ENCODE results near the gene IGFLR1.

DNA sequence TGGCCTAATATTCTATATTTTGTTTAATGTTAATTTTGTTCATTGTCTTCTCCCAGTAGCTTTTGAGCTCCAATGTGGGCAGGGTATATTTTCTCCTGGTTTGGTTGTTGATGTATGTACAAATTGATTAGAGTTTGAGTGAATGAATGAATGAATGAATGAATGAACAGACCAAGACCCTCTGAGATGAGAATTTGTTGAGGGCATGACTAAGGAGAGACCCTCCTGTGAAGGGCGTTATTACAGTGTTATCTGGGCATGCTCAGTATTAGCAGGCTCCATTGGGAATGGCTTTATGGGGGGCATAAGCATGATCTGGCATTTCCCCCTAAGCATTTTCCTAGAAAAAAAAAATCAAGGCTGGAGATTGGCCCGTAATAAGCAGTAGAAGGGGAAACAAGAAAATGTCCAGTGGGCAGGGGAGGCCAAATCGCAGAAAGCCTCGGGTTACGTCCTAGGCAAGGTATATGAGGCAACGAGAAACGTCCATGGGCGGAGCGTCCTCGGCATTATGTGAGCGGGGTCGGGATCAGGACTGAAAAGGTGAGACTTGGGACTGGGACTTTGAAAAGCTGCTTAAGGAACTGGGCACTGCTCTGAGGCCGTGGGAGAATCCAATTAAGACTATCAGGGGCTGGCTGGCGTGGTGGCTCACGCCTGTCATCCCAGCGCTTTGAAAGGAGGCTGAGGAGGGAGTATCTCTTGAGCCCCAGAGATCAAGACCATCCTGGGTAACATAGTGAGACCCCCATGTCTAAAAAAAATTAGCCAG lies 32.2 kb upstream of the IGFLR1 start:
- TF ChIP-seq HMGXB4 (CRISPR knock-in tag; IDR thresholded peaks at IDR 0.05; ENCODE audit: borderline replicate concordance) (no peak), E2F6 (IDR thresholded peaks at IDR 0.05; ENCODE audit: borderline replicate concordance, low read depth) (0 out of 2 replicates have a peak, but pooled peaks have one; percentile 10), FOXS1 (CRISPR knock-in tag; IDR thresholded peaks at IDR 0.05) (no peak), RAD21 (conservative IDR thresholded peaks at IDR 0.05 in 1 of 2, IDR thresholded peaks at IDR 0.05 in 1 of 2) (no peak), POLR2A (IDR thresholded peaks at IDR 0.05; ENCODE audit: low read length) (no peak), JUN (IDR thresholded peaks at IDR 0.05) (no peak), HDAC2 (IDR thresholded peaks at IDR 0.05) (no peak)
- TF ChIP-seq, protein P1, sequence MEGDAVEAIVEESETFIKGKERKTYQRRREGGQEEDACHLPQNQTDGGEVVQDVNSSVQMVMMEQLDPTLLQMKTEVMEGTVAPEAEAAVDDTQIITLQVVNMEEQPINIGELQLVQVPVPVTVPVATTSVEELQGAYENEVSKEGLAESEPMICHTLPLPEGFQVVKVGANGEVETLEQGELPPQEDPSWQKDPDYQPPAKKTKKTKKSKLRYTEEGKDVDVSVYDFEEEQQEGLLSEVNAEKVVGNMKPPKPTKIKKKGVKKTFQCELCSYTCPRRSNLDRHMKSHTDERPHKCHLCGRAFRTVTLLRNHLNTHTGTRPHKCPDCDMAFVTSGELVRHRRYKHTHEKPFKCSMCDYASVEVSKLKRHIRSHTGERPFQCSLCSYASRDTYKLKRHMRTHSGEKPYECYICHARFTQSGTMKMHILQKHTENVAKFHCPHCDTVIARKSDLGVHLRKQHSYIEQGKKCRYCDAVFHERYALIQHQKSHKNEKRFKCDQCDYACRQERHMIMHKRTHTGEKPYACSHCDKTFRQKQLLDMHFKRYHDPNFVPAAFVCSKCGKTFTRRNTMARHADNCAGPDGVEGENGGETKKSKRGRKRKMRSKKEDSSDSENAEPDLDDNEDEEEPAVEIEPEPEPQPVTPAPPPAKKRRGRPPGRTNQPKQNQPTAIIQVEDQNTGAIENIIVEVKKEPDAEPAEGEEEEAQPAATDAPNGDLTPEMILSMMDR (IDR thresholded peaks at IDR 0.05): no peak
